SK-N-SH (cell line): Measurements from ENCODE around the gene DPP10.

Source experiments
- EZH2phosphoT487 ChIP-seq: fragments of 200-600 bp; sonication (generic); IDR thresholded peaks from 2 replicates; pipeline ENCODE4 v1.6.1; 2017; ENCODE audit warnings: low read depth, mixed run types, mild to moderate bottlenecking, antibody characterized with exemption, moderate library complexity, borderline replicate concordance
- GABPA ChIP-seq: IDR thresholded peaks from 2 replicates; pipeline ENCODE4 v1.4.0; 2012; ENCODE audit warnings: low read depth, mild to moderate bottlenecking
- MXI1 ChIP-seq: IDR thresholded peaks from 2 replicates; pipeline ENCODE4 v1.6.1; 2012; ENCODE audit warnings: mild to moderate bottlenecking, low read depth, low read length, improper control_type of control experiment
- NRF1 ChIP-seq: IDR thresholded peaks from 2 replicates; pipeline ENCODE4 v1.6.1; 2012; ENCODE audit warnings: low read depth, mild to moderate bottlenecking, low read length
- TAF1 ChIP-seq: IDR thresholded peaks from 2 replicates; pipeline ENCODE4 v1.6.1; 2012; ENCODE audit warnings: low read depth, mild to moderate bottlenecking, low read length, moderate library complexity, borderline replicate concordance
- TF ChIP-seq, protein P1 (sequence below): fragments of 200-600 bp; sonication (generic); IDR thresholded peaks from 2 replicates; pipeline ENCODE4 v1.6.1; 2017; ENCODE audit warnings: antibody characterized with exemption, mild to moderate bottlenecking, moderate library complexity
- TF ChIP-seq, protein P2 (sequence below): fragments of 150-350 bp; IDR thresholded peaks from 2 replicates; pipeline ENCODE4 v1.6.1; 2016; ENCODE audit warnings: mild to moderate bottlenecking, low read depth, low read length

DNA sequence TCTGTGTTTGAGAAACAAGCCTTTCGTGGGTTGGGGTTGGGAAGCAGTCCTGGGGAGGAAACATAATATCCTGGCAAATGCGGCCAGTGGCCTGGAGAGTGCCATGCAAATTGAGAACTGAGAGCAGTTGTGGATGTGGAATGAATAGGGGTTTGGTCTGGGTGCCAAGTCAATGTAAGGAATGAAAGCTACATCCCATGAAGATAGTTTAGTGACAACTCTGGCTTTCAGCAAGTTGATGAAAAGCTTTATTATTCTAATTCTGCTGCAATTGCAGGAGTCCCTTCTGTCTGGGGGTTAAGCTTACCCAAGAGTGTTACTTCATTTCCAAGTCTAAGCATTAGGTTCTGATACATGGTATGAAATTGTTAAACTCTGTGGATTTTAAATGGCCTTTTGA lies 771.6 kb downstream of the DPP10 start:
- TF ChIP-seq EZH2phosphoT487: no peak
- TF ChIP-seq, protein P1, sequence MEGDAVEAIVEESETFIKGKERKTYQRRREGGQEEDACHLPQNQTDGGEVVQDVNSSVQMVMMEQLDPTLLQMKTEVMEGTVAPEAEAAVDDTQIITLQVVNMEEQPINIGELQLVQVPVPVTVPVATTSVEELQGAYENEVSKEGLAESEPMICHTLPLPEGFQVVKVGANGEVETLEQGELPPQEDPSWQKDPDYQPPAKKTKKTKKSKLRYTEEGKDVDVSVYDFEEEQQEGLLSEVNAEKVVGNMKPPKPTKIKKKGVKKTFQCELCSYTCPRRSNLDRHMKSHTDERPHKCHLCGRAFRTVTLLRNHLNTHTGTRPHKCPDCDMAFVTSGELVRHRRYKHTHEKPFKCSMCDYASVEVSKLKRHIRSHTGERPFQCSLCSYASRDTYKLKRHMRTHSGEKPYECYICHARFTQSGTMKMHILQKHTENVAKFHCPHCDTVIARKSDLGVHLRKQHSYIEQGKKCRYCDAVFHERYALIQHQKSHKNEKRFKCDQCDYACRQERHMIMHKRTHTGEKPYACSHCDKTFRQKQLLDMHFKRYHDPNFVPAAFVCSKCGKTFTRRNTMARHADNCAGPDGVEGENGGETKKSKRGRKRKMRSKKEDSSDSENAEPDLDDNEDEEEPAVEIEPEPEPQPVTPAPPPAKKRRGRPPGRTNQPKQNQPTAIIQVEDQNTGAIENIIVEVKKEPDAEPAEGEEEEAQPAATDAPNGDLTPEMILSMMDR: no peak
- no peak for TF ChIP-seq GABPA
- no peak for TF ChIP-seq MXI1
- TF ChIP-seq NRF1: no peak
- no peak for TF ChIP-seq TAF1
- TF ChIP-seq, protein P2, sequence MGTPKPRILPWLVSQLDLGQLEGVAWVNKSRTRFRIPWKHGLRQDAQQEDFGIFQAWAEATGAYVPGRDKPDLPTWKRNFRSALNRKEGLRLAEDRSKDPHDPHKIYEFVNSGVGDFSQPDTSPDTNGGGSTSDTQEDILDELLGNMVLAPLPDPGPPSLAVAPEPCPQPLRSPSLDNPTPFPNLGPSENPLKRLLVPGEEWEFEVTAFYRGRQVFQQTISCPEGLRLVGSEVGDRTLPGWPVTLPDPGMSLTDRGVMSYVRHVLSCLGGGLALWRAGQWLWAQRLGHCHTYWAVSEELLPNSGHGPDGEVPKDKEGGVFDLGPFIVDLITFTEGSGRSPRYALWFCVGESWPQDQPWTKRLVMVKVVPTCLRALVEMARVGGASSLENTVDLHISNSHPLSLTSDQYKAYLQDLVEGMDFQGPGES: no peak
